Lung (tissue), 12 donors: Measurements from ENCODE around the gene ADGRF5. TPM values are rescaled to one million over a fixed set of nuclear protein-coding genes. Genes with fewer than 3 reads are reported as not detected.

Experiments
- ATAC-seq: fragments of 200-7000 bp; cut with Tn5 transposase; one replicate; pipeline ENCODE4 v1.9.1; 2020; ENCODE audit warnings: moderate number of reproducible peaks; ENCODE audit not compliant: insufficient read depth, low FRiP score
- DNase-seq, 3 donors: peaks; one replicate each; pipeline ENCODE4 v3.0.0-alpha.2; 2013 to 2017
- H3K27ac ChIP-seq, 2 donors: one replicate each; pipeline ENCODE4 v1.5.1; 2013; ENCODE audit warnings: mild to moderate bottlenecking in 2 of 2, moderate library complexity in 2 of 2, control low read depth in 1 of 2, inconsistent platforms in 1 of 2, low read depth in 1 of 2, low read length in 1 of 2
- H3K27me3 ChIP-seq, 3 donors: one replicate each; pipeline ENCODE4 v1.5.1; 2013; ENCODE audit warnings: low read length in 2 of 3; ENCODE audit not compliant: control insufficient read depth in 3 of 3, insufficient read depth in 3 of 3
- H3K36me3 ChIP-seq, 4 donors: one replicate each; pipeline ENCODE4 v1.5.1; 2013; ENCODE audit warnings: low read length in 4 of 4, mild to moderate bottlenecking in 1 of 4, moderate library complexity in 1 of 4; ENCODE audit not compliant: control insufficient read depth in 4 of 4, insufficient read depth in 4 of 4
- H3K4me1 ChIP-seq, 5 donors: one replicate each; pipeline ENCODE4 v1.5.1; 2013; ENCODE audit warnings: low read length in 5 of 5, mild to moderate bottlenecking in 2 of 5, moderate library complexity in 1 of 5; ENCODE audit not compliant: control insufficient read depth in 5 of 5, insufficient read depth in 5 of 5
- H3K4me3 ChIP-seq: one replicate; pipeline ENCODE4 v1.5.1; 2013; ENCODE audit warnings: mild to moderate bottlenecking, control low read depth, moderate library complexity
- H3K9ac ChIP-seq, 2 donors: one replicate each; pipeline ENCODE4 v1.5.1; 2013; ENCODE audit warnings: low read length in 2 of 2, control low read depth in 1 of 2; ENCODE audit not compliant: insufficient read depth in 1 of 2
- H3K9me3 ChIP-seq, 4 donors: one replicate each; pipeline ENCODE4 v1.5.1; 2013; ENCODE audit warnings: low read length in 3 of 4, mild to moderate bottlenecking in 1 of 4, moderate library complexity in 1 of 4; ENCODE audit not compliant: control insufficient read depth in 4 of 4, insufficient read depth in 3 of 4
- WGBS, 2 donors: extraction: QIAGEN DNeasy Blood & Tissue Kit; methylation state at CpG; one replicate each; pipeline ENCODE4 v1.1.7; 2013; 5-methylcytosine and 5-hydroxymethylcytosine counted together
- polyA plus RNA-seq, 2 donors: library from polyadenylated mRNA; stranded (reverse); fragments of 200-250 nt; gene quantifications; one replicate each; pipeline ENCODE4 v1.2.1, GENCODE V29; 2013
- total RNA-seq, 2 donors: library from RNA; depleted of rRNA in 1 of 2; stranded (reverse); fragments of >200 nt in 1 of 2; gene quantifications; one replicate each; pipeline ENCODE4 v1.2.1, GENCODE V29; 2014 to 2021
- TF ChIP-seq, protein P1 (sequence below): IDR thresholded peaks from 2 replicates; pipeline ENCODE4 v1.5.1; 2012; ENCODE audit warnings: mild to moderate bottlenecking; ENCODE audit errors: control extremely low read depth, extremely low read depth
- donor health status: control.
- donor health status: control.
- donor health status: Bipolar disorder and iron deficiency.
- donor health status: healthy.
- donor health status: DM: yes; HTN: yes; CAD: no.

Gene ADGRF5
- total and polyA plus RNA-seq, 4 donors = 71.3 to 339 (median 142) TPM

DNA sequence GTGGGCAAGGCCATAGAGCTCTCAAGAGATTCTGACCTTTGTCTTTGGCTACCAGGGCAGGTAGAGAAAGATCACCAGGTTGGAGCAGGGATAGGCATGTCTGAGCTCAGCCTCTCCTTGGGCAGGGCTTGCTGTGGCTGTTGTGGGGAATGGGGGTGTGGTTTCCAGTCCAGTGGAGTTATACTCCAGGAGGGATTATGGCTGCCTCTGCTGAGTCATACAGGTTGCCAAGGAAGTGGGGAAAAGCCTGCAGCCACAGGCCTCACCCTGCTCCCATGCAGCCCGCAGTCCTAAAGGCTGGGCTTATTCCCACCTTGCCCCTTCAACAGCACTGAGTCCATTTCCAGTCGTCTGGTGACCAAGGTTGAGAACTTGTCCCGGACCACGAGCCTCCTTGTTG is 106.6 kb downstream of the ADGRF5 start:
- Histone ChIP-seq H3K27me3 (no peaks in the 10 kb centered on the region), H3K4me3 (no peak overlapping the region), H3K9me3 (peaks cover 0 to 2% (median 0%) of the 10 kb centered on the region in 4 donors), H3K4me1 (no peaks in the 10 kb centered on the region), H3K27ac (no peak overlapping the region), H3K36me3 (no peaks in the 10 kb centered on the region), H3K9ac (no peak overlapping the region)
- ATAC-seq = no peak
- WGBS, 2 donors = 57 to 76% methylated on average over 4 of the region's 4 CpGs
- TF ChIP-seq, protein P1, sequence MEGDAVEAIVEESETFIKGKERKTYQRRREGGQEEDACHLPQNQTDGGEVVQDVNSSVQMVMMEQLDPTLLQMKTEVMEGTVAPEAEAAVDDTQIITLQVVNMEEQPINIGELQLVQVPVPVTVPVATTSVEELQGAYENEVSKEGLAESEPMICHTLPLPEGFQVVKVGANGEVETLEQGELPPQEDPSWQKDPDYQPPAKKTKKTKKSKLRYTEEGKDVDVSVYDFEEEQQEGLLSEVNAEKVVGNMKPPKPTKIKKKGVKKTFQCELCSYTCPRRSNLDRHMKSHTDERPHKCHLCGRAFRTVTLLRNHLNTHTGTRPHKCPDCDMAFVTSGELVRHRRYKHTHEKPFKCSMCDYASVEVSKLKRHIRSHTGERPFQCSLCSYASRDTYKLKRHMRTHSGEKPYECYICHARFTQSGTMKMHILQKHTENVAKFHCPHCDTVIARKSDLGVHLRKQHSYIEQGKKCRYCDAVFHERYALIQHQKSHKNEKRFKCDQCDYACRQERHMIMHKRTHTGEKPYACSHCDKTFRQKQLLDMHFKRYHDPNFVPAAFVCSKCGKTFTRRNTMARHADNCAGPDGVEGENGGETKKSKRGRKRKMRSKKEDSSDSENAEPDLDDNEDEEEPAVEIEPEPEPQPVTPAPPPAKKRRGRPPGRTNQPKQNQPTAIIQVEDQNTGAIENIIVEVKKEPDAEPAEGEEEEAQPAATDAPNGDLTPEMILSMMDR = no peak
- DNase-seq = no peak

DNA sequence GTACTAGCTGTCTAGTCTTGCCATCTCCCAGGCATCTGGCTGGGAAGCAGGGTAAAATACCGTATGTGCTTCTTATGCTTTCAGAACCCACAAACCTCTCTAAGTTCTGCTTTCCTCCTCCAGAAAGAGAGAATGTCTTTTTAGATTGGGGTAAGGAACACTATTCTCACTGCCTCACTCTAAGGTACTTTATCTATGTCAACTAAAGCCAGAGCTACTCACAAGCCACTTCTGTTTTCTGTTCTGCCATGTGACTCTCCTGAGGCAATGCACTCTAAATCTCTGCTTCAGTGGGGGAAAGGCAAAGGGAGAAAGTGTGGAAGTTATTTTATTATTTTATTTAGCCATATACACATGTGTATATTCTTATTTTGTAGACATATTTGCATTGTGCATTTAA is 112.9 kb downstream of the ADGRF5 start:
- H3K4me1 ChIP-seq = no peaks in the 10 kb centered on the region
- ATAC-seq = no peak
- H3K9ac ChIP-seq = no peak overlapping the region
- no peak overlapping the region for H3K27ac ChIP-seq
- H3K27me3 ChIP-seq = peaks cover 0 to 2% (median 0%) of the 10 kb centered on the region in 3 donors
- peak in 1 of 3 donors; percentile 31 for DNase-seq
- TF ChIP-seq, protein P1 = no peak
- no peaks in the 10 kb centered on the region for H3K36me3 ChIP-seq
- WGBS, 2 donors = 13 to 36% methylated on average over 1 of the region's 1 CpG
- no peaks in the 10 kb centered on the region for H3K9me3 ChIP-seq
- no peak overlapping the region for H3K4me3 ChIP-seq

Other genes with a start within 250 kb of the ADGRF5 start
- 1 to 10 TPM in 1 of 2 donors, under 1 TPM in 1; 0.34 to 1.8 TPM for gene TDRD6, start 234.1 kb downstream of the ADGRF5 start, total RNA-seq
- gene TDRD6, start 234.1 kb downstream of the ADGRF5 start, polyA plus RNA-seq = under 1 TPM; 0.03 to 0.51 TPM
- 1 to 10 TPM; 6.7 to 9.4 TPM for gene PLA2G7, start 186.6 kb downstream of the ADGRF5 start, total RNA-seq
- 10 to 100 TPM; 13.5 to 23.4 TPM for gene PLA2G7, start 186.6 kb downstream of the ADGRF5 start, polyA plus RNA-seq
- gene ANKRD66, start 175.0 kb downstream of the ADGRF5 start, total RNA-seq = 10 to 100 TPM; 11.3 to 12.4 TPM
- gene ANKRD66, start 175.0 kb downstream of the ADGRF5 start, polyA plus RNA-seq = 1 to 10 TPM; 5.1 to 5.5 TPM
- gene MEP1A, start 128.5 kb downstream of the ADGRF5 start, total RNA-seq = under 1 TPM; 0.06 to 0.09 TPM
- gene MEP1A, start 128.5 kb downstream of the ADGRF5 start, polyA plus RNA-seq = under 1 TPM; 0.08 to 0.11 TPM
- gene ADGRF1, start 120.4 kb upstream of the ADGRF5 start, total RNA-seq = 10 to 100 TPM in 1 of 2 donors, 1 to 10 TPM in 1; 4.0 to 14.8 TPM
- 10 to 100 TPM; 10.5 to 23.3 TPM for gene ADGRF1, start 120.4 kb upstream of the ADGRF5 start, polyA plus RNA-seq